K562 (cell line): Measurements from ENCODE around the gene INPPL1. TPM values are rescaled to one million over a fixed set of nuclear protein-coding genes. Genes with fewer than 3 reads are reported as not detected.

Experiments used
- ATAC-seq: fragments of 200-7000 bp; cut with Tn5 transposase; 3 replicates; pipeline ENCODE4 v1.9.1; 2020; ENCODE audit warnings: moderate library complexity
- BruUV-seq: library from RNA; stranded (reverse); fragments of 400-500 nt; replicated peaks from 2 replicates; lab custom pipeline; 2021; lab: Mats Ljungman, UMichigan
- CTCF ChIA-PET: fragments of 300-600 bp; formaldehyde crosslinking; extraction: SDS; loops from one replicate; lab custom pipeline; 2021; ENCODE audit warnings: low intra/inter-chr PET ratio; lab: Yijun Ruan, JAX
- POLR2A ChIA-PET: fragments of 300-600, 350-650 bp; sonication (Branson Sonifier 250); formaldehyde crosslinking; extraction: SDS; loops from one replicate; lab custom pipeline; 2021; ENCODE audit warnings: antibody characterized with exemption, inconsistent platforms; lab: Yijun Ruan, JAX
- DNase-seq, 4 experiments: peaks; one replicate each; pipeline versions ENCODE4 v3.0.0 to v3.0.0-alpha.2; 2011 to 2018; ENCODE audit warnings: low spot score in 3 of 4, mixed read lengths in 3 of 4; ENCODE audit errors: extremely low read depth in 1 of 4
- FAIRE-seq: peaks from 2 replicates; lab custom pipeline; 2011; peaks lifted over from hg19 to GRCh38; lab: Jason Lieb, UNC
- H2AFZ ChIP-seq: 2 replicates; pipeline ENCODE4 v1.6.0; 2011; ENCODE audit warnings: low read depth, low read length, control low read depth, inconsistent platforms
- H3K27ac ChIP-seq: fragments of 200-600 bp; 3 replicates; pipeline ENCODE4 v1.8.0; 2011; ENCODE audit warnings: low read depth, mild to moderate bottlenecking, control low read depth, inconsistent platforms, low read length, moderate library complexity, mixed read lengths; ENCODE audit errors: extremely low read depth
- H3K27me3 ChIP-seq, 2 experiments: fragments of 300-600 bp in 1 of 2; 2 replicates in 1 of 2; 3 replicates in 1 of 2; pipeline versions ENCODE4 v1.6.0 to v1.8.0; 2011; ENCODE audit warnings: inconsistent platforms in 2 of 2, low read length in 2 of 2, mild to moderate bottlenecking in 1 of 2, mixed read lengths in 1 of 2, moderate library complexity in 1 of 2; ENCODE audit not compliant: control insufficient read depth in 2 of 2, insufficient read depth in 2 of 2
- H3K36me3 ChIP-seq: fragments of 300-600 bp; 3 replicates; pipeline ENCODE4 v1.8.0; 2011; ENCODE audit warnings: mild to moderate bottlenecking, low read length, inconsistent platforms; ENCODE audit not compliant: control insufficient read depth, insufficient read depth
- H3K4me1 ChIP-seq, 2 experiments: fragments of 200-600 bp in 1 of 2; replicated peaks in 1 of 2; 2 replicates in 1 of 2; 3 replicates in 1 of 2; pipeline versions ENCODE4 v1.5.1 to v1.8.0; 2011; ENCODE audit warnings: inconsistent platforms in 2 of 2, low read length in 2 of 2, mild to moderate bottlenecking in 1 of 2, mixed read lengths in 1 of 2, moderate library complexity in 1 of 2; ENCODE audit not compliant: control insufficient read depth in 2 of 2, insufficient read depth in 2 of 2
- H3K4me2 ChIP-seq: 2 replicates; pipeline ENCODE4 v1.6.1; 2011; ENCODE audit warnings: low read length, control low read depth, inconsistent platforms, mixed read lengths; ENCODE audit not compliant: insufficient read depth
- H3K4me3 ChIP-seq: fragments of 200-600 bp; sonication (generic), shearing (Covaris generic); 2 replicates; pipeline ENCODE4 v1.5.1; 2016; ENCODE audit warnings: control low read depth, inconsistent platforms
- H3K79me2 ChIP-seq: fragments of 200-600 bp; 3 replicates; pipeline ENCODE4 v1.8.0; 2011; ENCODE audit warnings: low read length, inconsistent platforms; ENCODE audit not compliant: control insufficient read depth, insufficient read depth
- H3K9ac ChIP-seq, 2 experiments: 2 replicates each; pipeline versions ENCODE4 v1.6.0 to v1.6.1; 2011; ENCODE audit warnings: low read depth in 2 of 2, low read length in 2 of 2, control low read depth in 1 of 2, inconsistent platforms in 1 of 2, mild to moderate bottlenecking in 1 of 2, mixed read lengths in 1 of 2; ENCODE audit not compliant: insufficient read depth in 1 of 2
- H3K9me1 ChIP-seq: one replicate; pipeline ENCODE4 v1.6.0; 2011; ENCODE audit warnings: inconsistent platforms, mild to moderate bottlenecking, low read length, moderate library complexity; ENCODE audit not compliant: control insufficient read depth, insufficient read depth
- H3K9me3 ChIP-seq: replicated peaks from 2 replicates; pipeline ENCODE4 v1.5.1; 2011; ENCODE audit warnings: low read depth, low read length, inconsistent platforms; ENCODE audit not compliant: control insufficient read depth, insufficient read depth
- H4K20me1 ChIP-seq: replicated peaks from 2 replicates; pipeline ENCODE4 v1.6.1; 2011; ENCODE audit warnings: low read length, inconsistent platforms, mixed read lengths; ENCODE audit not compliant: control insufficient read depth, insufficient read depth
- KDM5B ChIP-seq: fragments of 200-600 bp; sonication (generic); IDR thresholded peaks from 2 replicates; pipeline ENCODE4 v1.6.1; 2012; ENCODE audit warnings: low read depth, mild to moderate bottlenecking, moderate library complexity, low read length, control low read depth, inconsistent platforms; ENCODE audit not compliant: insufficient replicate concordance
- KLF10 ChIP-seq: fragments of 250-450 bp; sonication (Bioruptor Pico); IDR thresholded peaks from 2 replicates; pipeline ENCODE4 v1.6.1; 2021; ENCODE audit warnings: matching md5 sums
- PHF21A ChIP-seq: fragments of 450-650 bp; IDR thresholded peaks from 2 replicates; pipeline ENCODE4 v1.6.1; 2017; ENCODE audit warnings: low read depth, borderline replicate concordance
- RBFOX2 ChIP-seq: fragments of 200-400 bp; formaldehyde crosslinking; IDR thresholded peaks from 2 replicates; pipeline ENCODE4 v1.6.1; 2017; ENCODE audit warnings: low read depth, mild to moderate bottlenecking, low read length, moderate library complexity
- SREBF1 ChIP-seq: fragments of 150-350 bp; IDR thresholded peaks from 2 replicates; pipeline ENCODE4 v1.6.1; 2014; ENCODE audit warnings: antibody characterized with exemption, low read depth, low read length, borderline replicate concordance
- ZZZ3 ChIP-seq: fragments of 450-650 bp; IDR thresholded peaks from 2 replicates; pipeline ENCODE4 v1.6.1; 2016; ENCODE audit warnings: antibody characterized with exemption, mild to moderate bottlenecking, moderate library complexity
- WGBS: fragments of 100-300 bp; shearing (Covaris generic); methylation state at CpG from one replicate; pipeline ENCODE4 v1.1.6; 2016; ENCODE audit warnings: low coverage, mixed read lengths; ENCODE audit not compliant: insufficient coverage; ENCODE audit errors: missing lambda C conversion rate; 5-methylcytosine and 5-hydroxymethylcytosine counted together
- in situ Hi-C: fragments of 300-500 bp; cut with MboI; formaldehyde crosslinking; loops from 4 replicates; pipeline ENCODE4 v1.15.0; 2018; ENCODE audit warnings: inconsistent platforms, mixed read lengths
- intact Hi-C: fragments of 100-400 bp; cut with micrococcal nuclease; formaldehyde crosslinking; loops from 2 replicates; pipeline ENCODE4 v1.14.2; 2022
- polyA plus RNA-seq, 8 experiments: library from polyadenylated mRNA; depleted of rRNA in 4 of 8; stranded (reverse) in 5 of 8; unstranded in 3 of 8; fragments of >200 nt; fragmentation: Nextera tagmentation in 2 of 8; fragmentation: Illumina TruSeq in 1 of 8; extraction: Ambion mirVana in 2 of 8; extraction: Trizol in 1 of 8; gene quantifications; 2 replicates each; pipeline versions ENCODE4 v1.2.1 to v1.2.3, GENCODE V29; 2011 to 2014; ENCODE audit warnings: inconsistent platforms in 1 of 8, missing spikeins in 1 of 8
- total RNA-seq, 7 experiments: library from RNA; depleted of rRNA in 6 of 7; stranded (reverse); fragments of >200 nt in 6 of 7; fragmentation: Illumina TruSeq in 2 of 7; extraction: Trizol in 2 of 7; gene quantifications; 2 replicates each; pipeline versions ENCODE4 v1.2.1 to v1.2.3, GENCODE V29; 2011 to 2021; ENCODE audit warnings: low replicate concordance in 1 of 7
- TF ChIP-seq, protein P1 (sequence below), 2 experiments: fragments of 450-650 bp; formaldehyde crosslinking in 1 of 2; IDR thresholded peaks; 2 replicates each; pipeline versions ENCODE4 v1.4.0 to v1.6.1; 2014 to 2020; ENCODE audit warnings: mild to moderate bottlenecking in 2 of 2, borderline replicate concordance in 1 of 2, low read depth in 1 of 2
- TF ChIP-seq, protein P2 (sequence below): sonication (generic); formaldehyde crosslinking; IDR thresholded peaks from 2 replicates; pipeline ENCODE4 v1.4.0; 2020; ENCODE audit warnings: mild to moderate bottlenecking, missing genetic modification reagents
- TF ChIP-seq, protein P3 (sequence below): fragments of 250-450 bp; sonication (Bioruptor Pico); IDR thresholded peaks from 2 replicates; pipeline ENCODE4 v1.5.0; 2020; ENCODE audit warnings: mild to moderate bottlenecking, borderline replicate concordance

Gene INPPL1
- total and polyA plus RNA-seq, 9 of the 15 experiments (the other 6 are each of a cell fraction or from before 2014, with no cell fraction given): 0.55 to 137 (median 61.6) TPM

DNA sequence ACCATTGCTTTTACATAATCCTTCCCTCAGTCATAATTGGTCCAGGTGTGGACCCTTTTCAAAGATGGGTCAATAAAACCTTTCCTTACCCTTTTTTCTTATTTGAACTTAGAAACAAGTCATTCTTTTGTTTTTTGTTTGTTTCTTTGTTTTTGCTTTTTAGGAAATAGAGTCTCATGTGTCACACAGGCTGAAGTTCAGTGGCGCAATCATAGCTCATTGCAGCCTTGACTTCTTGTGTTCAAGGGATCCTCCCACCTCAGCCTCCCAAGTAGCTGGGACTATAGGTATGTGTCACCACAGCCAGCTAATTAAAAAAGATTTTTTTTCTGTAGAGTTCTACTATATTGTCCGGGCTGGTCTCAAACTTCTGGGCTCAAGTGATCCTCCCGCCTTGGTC lies 28.8 kb downstream of the INPPL1 start:
- no peak for FAIRE-seq
- Histone ChIP-seq H3K27me3 (peaks cover 12 to 45% of the 10 kb centered on the region in 2 experiments; a peak in 4 of 5 replicates), H3K9ac (no peak overlapping the region), H3K9me3 (0 out of 2 replicates have a peak, but pooled peaks cover 4% of the 10 kb centered on the region), H3K9me1 (no peaks in the 10 kb centered on the region), H2AFZ (no peak overlapping the region), H3K36me3 (no peaks in the 10 kb centered on the region), H3K4me1 (peaks cover 0 to 5% of the 10 kb centered on the region in 2 experiments; a peak in 1 of 5 replicates), H3K4me2 (no peak overlapping the region), H3K4me3 (no peak overlapping the region), H4K20me1 (no peaks in the 10 kb centered on the region; the same call in 1 of the 2 replicates), H3K79me2 (no peaks in the 10 kb centered on the region), H3K27ac (no peak overlapping the region)
- no peak for ATAC-seq
- in situ Hi-C loops: no loop called here
- ChIA-PET POLR2A (interaction anchor here (0.7 kb wide), 1 partner anchor 255 kb away, joined by 3 read pairs; no protein-coding TSS in a partner anchor), CTCF (no interaction called here)
- DNase-seq: no peak
- intact Hi-C loops: no loop called here
- BruUV-seq: no TSS peak
- 2% methylated on average over 3 of the region's 3 CpGs for WGBS
- TF ChIP-seq, protein P1, sequence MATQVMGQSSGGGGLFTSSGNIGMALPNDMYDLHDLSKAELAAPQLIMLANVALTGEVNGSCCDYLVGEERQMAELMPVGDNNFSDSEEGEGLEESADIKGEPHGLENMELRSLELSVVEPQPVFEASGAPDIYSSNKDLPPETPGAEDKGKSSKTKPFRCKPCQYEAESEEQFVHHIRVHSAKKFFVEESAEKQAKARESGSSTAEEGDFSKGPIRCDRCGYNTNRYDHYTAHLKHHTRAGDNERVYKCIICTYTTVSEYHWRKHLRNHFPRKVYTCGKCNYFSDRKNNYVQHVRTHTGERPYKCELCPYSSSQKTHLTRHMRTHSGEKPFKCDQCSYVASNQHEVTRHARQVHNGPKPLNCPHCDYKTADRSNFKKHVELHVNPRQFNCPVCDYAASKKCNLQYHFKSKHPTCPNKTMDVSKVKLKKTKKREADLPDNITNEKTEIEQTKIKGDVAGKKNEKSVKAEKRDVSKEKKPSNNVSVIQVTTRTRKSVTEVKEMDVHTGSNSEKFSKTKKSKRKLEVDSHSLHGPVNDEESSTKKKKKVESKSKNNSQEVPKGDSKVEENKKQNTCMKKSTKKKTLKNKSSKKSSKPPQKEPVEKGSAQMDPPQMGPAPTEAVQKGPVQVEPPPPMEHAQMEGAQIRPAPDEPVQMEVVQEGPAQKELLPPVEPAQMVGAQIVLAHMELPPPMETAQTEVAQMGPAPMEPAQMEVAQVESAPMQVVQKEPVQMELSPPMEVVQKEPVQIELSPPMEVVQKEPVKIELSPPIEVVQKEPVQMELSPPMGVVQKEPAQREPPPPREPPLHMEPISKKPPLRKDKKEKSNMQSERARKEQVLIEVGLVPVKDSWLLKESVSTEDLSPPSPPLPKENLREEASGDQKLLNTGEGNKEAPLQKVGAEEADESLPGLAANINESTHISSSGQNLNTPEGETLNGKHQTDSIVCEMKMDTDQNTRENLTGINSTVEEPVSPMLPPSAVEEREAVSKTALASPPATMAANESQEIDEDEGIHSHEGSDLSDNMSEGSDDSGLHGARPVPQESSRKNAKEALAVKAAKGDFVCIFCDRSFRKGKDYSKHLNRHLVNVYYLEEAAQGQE (IDR thresholded peaks at IDR 0.05; ENCODE audit: borderline replicate concordance): no peak
- TF ChIP-seq, protein P1 (CRISPR knock-in tag; IDR thresholded peaks at IDR 0.05; ENCODE audit: low read depth): no peak
- TF ChIP-seq, protein P2, sequence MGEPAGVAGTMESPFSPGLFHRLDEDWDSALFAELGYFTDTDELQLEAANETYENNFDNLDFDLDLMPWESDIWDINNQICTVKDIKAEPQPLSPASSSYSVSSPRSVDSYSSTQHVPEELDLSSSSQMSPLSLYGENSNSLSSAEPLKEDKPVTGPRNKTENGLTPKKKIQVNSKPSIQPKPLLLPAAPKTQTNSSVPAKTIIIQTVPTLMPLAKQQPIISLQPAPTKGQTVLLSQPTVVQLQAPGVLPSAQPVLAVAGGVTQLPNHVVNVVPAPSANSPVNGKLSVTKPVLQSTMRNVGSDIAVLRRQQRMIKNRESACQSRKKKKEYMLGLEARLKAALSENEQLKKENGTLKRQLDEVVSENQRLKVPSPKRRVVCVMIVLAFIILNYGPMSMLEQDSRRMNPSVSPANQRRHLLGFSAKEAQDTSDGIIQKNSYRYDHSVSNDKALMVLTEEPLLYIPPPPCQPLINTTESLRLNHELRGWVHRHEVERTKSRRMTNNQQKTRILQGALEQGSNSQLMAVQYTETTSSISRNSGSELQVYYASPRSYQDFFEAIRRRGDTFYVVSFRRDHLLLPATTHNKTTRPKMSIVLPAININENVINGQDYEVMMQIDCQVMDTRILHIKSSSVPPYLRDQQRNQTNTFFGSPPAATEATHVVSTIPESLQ (CRISPR knock-in tag): no peak
- TF ChIP-seq PHF21A (no peak), SREBF1 (no peak), KLF10 (no peak), ZZZ3 (no peak), KDM5B (no peak), RBFOX2 (no peak)
- TF ChIP-seq, protein P3, sequence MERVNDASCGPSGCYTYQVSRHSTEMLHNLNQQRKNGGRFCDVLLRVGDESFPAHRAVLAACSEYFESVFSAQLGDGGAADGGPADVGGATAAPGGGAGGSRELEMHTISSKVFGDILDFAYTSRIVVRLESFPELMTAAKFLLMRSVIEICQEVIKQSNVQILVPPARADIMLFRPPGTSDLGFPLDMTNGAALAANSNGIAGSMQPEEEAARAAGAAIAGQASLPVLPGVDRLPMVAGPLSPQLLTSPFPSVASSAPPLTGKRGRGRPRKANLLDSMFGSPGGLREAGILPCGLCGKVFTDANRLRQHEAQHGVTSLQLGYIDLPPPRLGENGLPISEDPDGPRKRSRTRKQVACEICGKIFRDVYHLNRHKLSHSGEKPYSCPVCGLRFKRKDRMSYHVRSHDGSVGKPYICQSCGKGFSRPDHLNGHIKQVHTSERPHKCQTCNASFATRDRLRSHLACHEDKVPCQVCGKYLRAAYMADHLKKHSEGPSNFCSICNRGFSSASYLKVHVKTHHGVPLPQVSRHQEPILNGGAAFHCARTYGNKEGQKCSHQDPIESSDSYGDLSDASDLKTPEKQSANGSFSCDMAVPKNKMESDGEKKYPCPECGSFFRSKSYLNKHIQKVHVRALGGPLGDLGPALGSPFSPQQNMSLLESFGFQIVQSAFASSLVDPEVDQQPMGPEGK (CRISPR knock-in tag): no peak
